ENCODE results near the gene PROZ. TPM values are rescaled to one million over a fixed set of nuclear protein-coding genes. Genes with fewer than 3 reads are reported as not detected.

PROZ gene
- total and polyA plus RNA-seq, 2 experiments from 2014 or later: not detected

DNA sequence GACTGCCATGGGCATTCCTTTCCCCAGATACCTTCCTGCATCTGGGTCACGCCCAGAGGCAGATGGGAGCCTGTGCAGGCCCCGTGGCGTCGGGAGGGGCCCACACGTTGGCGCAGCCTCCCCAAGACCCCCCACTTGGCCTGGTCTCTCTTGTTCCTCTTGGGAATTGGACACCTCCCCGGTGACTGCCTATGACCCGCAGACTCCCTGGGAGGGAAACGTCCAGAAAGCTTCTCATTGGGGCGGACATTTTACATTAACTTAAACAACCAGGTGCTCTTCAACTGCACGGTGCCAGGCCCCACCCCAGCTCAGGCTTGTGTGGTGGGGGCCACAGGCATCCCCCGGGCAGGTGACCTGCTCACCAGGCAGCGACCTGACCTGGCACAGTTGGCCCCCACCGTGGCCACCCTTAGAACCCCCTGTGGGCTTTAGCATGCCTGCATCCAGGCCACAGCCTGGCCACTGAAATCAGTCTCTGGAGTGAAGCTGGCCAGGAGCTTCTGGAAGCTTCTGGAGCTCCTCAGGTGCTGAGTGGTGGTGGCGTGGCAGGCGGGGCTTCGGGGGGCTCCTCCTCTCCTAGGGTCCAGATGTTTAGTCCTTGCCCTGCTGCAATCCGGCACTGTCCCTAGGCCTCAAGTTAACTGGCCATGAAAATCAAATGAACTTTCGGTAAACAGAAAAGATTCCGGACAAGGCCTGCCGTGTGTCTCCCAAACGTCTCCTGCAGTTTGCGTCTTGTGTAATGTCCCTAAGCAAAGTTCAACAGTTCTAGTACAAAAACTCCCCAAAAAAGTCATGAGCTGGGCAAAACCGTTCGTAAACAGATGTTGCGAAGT lies 8.5 kb upstream of the PROZ start:
- no peak for TF ChIP-seq EZH2phosphoT487 (IDR thresholded peaks at IDR 0.05; ENCODE audit: insufficient read depth, low read depth)
- Histone ChIP-seq H3K9me2 (ENCODE audit: insufficient read depth) (no peaks in the 10 kb centered on the region), H3K4me3 (no peak overlapping the region), H4K20me1 (ENCODE audit: insufficient read depth) (no peaks in the 10 kb centered on the region), H3K9me3 (ENCODE audit: low read depth) (no peaks in the 10 kb centered on the region), H3K27me3 (replicated peaks; ENCODE audit: insufficient read depth) (no peaks in the 10 kb centered on the region), H2AFZ (no peak overlapping the region), H3F3A (ENCODE audit: insufficient read depth) (0 out of 2 replicates have a peak, but pooled peaks cover under 1% of the 10 kb centered on the region), H3K27ac (no peak overlapping the region), H3K4me2 (ENCODE audit: unreplicated experiment) (no peak overlapping the region), H3K36me3 (ENCODE audit: low read depth) (no peaks in the 10 kb centered on the region), H3K4me1 (ENCODE audit: insufficient read depth) (peaks cover 4% of the 10 kb centered on the region; the same call in 1 of the 2 replicates), H3K79me2 (ENCODE audit: insufficient read depth) (no peaks in the 10 kb centered on the region), H3K9ac (no peak overlapping the region)
- no peak for DNase-seq
- 77 to 78% methylated on average over 26 of the region's 26 CpGs for WGBS, 2 experiments (ENCODE audit: low coverage in 1 of 2, low lambda C conversion rate in 2 of 2, missing lambda C conversion rate in 2 of 2)
- in situ Hi-C loops (cut with MboI): no loop called here

GRCh38 chr13:113150550-113151365 lies 7.7 kb upstream of the PROZ start:
- Histone ChIP-seq H3K27me3 (replicated peaks; ENCODE audit: insufficient read depth) (no peaks in the 10 kb centered on the region), H3K4me3 (no peak overlapping the region), H3K79me2 (ENCODE audit: insufficient read depth) (no peaks in the 10 kb centered on the region), H3K36me3 (ENCODE audit: low read depth) (no peaks in the 10 kb centered on the region), H3K9me3 (ENCODE audit: low read depth) (no peaks in the 10 kb centered on the region), H3K9me2 (ENCODE audit: insufficient read depth) (no peaks in the 10 kb centered on the region), H3K9ac (no peak overlapping the region), H3F3A (ENCODE audit: insufficient read depth) (peaks cover 8% of the 10 kb centered on the region; the same call in 1 of the 2 replicates), H3K4me1 (ENCODE audit: insufficient read depth) (peaks cover 4% of the 10 kb centered on the region; the same call in 1 of the 2 replicates), H2AFZ (no peak overlapping the region), H3K4me2 (ENCODE audit: unreplicated experiment) (no peak overlapping the region), H4K20me1 (ENCODE audit: insufficient read depth) (no peaks in the 10 kb centered on the region), H3K27ac (no peak overlapping the region)
- DNase-seq: no peak
- no peak for TF ChIP-seq EZH2phosphoT487 (IDR thresholded peaks at IDR 0.05; ENCODE audit: insufficient read depth, low read depth)
- TF ChIP-seq EZH2 (IDR thresholded peaks at IDR 0.05; ENCODE audit: insufficient read depth, poor library complexity, severe bottlenecking): no peak
- in situ Hi-C loops (cut with MboI): no loop called here
- WGBS, 2 experiments (ENCODE audit: low coverage in 1 of 2, low lambda C conversion rate in 2 of 2, missing lambda C conversion rate in 2 of 2): 79 to 80% methylated on average over 30 to 31 of the region's 31 CpGs

DNA sequence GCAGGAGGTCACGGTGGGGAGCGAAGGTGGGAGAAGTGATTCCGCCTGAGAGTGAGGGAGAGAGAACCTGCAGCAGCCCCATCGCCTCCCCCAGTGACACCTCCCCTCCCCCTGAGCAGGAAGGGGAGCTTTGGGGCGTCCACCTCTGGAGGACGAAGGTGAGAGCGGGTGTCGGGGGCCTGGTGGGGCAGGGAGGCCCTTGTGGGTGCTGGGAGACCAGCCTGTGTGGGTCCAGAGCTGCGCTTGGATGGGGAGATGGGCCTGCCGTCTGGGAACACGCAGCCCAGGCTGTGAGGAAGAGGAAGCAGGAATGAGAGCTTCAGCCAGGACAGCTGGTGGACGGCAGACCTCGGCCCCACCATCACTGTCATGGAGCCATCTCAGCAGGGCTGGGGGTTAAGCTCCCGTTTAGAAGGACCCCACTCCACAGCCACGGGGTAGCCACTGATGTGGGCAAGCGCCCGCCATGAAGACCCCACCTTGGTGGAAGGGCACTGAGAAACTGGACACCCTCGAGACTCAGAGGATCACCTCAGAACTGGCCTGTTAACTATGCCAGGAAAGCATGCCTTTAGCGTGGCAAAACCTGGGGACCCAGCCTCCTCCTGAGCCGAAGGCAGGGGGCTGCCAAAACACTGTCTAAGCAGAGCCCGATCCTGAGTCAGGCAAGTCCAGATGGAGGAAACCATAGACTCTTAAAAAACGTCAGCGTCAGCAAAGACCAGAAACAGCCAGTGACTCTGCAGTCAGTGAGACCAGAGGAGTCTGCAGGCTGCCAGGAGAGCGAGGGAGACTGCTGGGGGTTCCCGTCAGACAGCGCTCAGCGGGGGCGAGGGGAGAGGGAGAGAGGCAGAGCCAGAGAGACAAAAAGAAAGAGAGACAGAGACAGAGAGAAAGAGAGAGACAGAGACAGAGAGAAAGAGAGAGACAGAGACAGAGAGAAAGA lies 6.4 kb upstream of the PROZ start:
- Histone ChIP-seq H3K27me3 (replicated peaks; ENCODE audit: insufficient read depth) (no peaks in the 10 kb centered on the region), H3K9me2 (ENCODE audit: insufficient read depth) (no peaks in the 10 kb centered on the region), H3K79me2 (ENCODE audit: insufficient read depth) (no peaks in the 10 kb centered on the region), H3F3A (ENCODE audit: insufficient read depth) (peaks cover 8% of the 10 kb centered on the region; the same call in 1 of the 2 replicates), H2AFZ (peak overlapping the region; percentile 93), H4K20me1 (ENCODE audit: insufficient read depth) (no peaks in the 10 kb centered on the region), H3K9ac (peak overlapping the region; percentile 50), H3K4me2 (ENCODE audit: unreplicated experiment) (peak overlapping the region; percentile 53), H3K4me1 (ENCODE audit: insufficient read depth) (peaks cover 4% of the 10 kb centered on the region; the same call in 1 of the 2 replicates), H3K36me3 (ENCODE audit: low read depth) (no peaks in the 10 kb centered on the region), H3K9me3 (ENCODE audit: low read depth) (no peaks in the 10 kb centered on the region), H3K4me3 (peak overlapping the region; percentile 68), H3K27ac (no peak overlapping the region)
- 42 to 58% methylated on average over 19 to 28 of the region's 28 CpGs for WGBS, 2 experiments (ENCODE audit: low coverage in 1 of 2, low lambda C conversion rate in 2 of 2, missing lambda C conversion rate in 2 of 2)
- peak; percentile 81 for DNase-seq
- TF ChIP-seq EZH2phosphoT487 (IDR thresholded peaks at IDR 0.05; ENCODE audit: insufficient read depth, low read depth): no peak
- no peak for TF ChIP-seq EZH2 (IDR thresholded peaks at IDR 0.05; ENCODE audit: insufficient read depth, poor library complexity, severe bottlenecking)
- in situ Hi-C loops (cut with MboI): no loop called here

DNA sequence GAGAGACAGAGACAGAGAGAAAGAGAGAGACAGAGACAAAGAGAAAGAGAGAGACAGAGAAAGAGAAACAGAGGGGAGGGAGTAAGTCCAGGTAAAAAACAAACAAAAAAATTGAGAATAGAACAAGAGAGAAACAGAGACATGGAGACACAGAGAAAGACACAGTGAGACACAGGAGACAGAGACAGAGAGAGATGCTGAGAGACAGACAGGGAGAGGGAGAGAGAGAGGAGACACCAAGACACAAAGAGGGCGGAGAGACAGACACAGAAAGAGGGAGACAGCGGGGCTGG lies 5.8 kb upstream of the PROZ start:
- TF ChIP-seq EZH2phosphoT487 (IDR thresholded peaks at IDR 0.05; ENCODE audit: insufficient read depth, low read depth) (no peak), EZH2 (IDR thresholded peaks at IDR 0.05; ENCODE audit: insufficient read depth, poor library complexity, severe bottlenecking) (no peak)
- Histone ChIP-seq H4K20me1 (ENCODE audit: insufficient read depth) (no peaks in the 10 kb centered on the region), H3K4me3 (peak overlapping the region; percentile 68), H3K79me2 (ENCODE audit: insufficient read depth) (no peaks in the 10 kb centered on the region), H3F3A (ENCODE audit: insufficient read depth) (peaks cover 8% of the 10 kb centered on the region; the same call in 1 of the 2 replicates), H3K9me2 (ENCODE audit: insufficient read depth) (no peaks in the 10 kb centered on the region), H3K4me2 (ENCODE audit: unreplicated experiment) (peak overlapping the region; percentile 53), H3K4me1 (ENCODE audit: insufficient read depth) (peaks cover 4% of the 10 kb centered on the region; the same call in 1 of the 2 replicates), H3K9me3 (ENCODE audit: low read depth) (no peaks in the 10 kb centered on the region), H3K27ac (no peak overlapping the region), H2AFZ (peak overlapping the region; percentile 93), H3K36me3 (ENCODE audit: low read depth) (no peaks in the 10 kb centered on the region), H3K9ac (peak overlapping the region; percentile 50), H3K27me3 (replicated peaks; ENCODE audit: insufficient read depth) (no peaks in the 10 kb centered on the region)
- DNase-seq: peak; percentile 27
- WGBS, 2 experiments (ENCODE audit: low coverage in 1 of 2, low lambda C conversion rate in 2 of 2, missing lambda C conversion rate in 2 of 2): 35 to 57% methylated on average over 1 to 2 of the region's 2 CpGs
- in situ Hi-C loops (cut with MboI): no loop called here
